HepG2 (cell line): ENCODE results near the gene GRK5. TPM values are rescaled to one million over a fixed set of nuclear protein-coding genes. Genes with fewer than 3 reads are reported as not detected.

ENCODE experiments used
- ATAC-seq: fragments of 200-7000 bp; cut with Tn5 transposase; 3 replicates; pipeline ENCODE4 v1.9.1; 2020; ENCODE audit warnings: mild to moderate bottlenecking, moderate library complexity
- BruUV-seq: library from RNA; stranded (reverse); fragments of 400-500 nt; replicated peaks from 2 replicates; lab custom pipeline; 2021; lab: Mats Ljungman, UMichigan
- CTCF ChIA-PET: fragments of 300-600 bp; formaldehyde crosslinking; extraction: SDS; loops from one replicate; lab custom pipeline; 2021; ENCODE audit warnings: low total read pairs, inconsistent platforms, low intra/inter-chr PET ratio; lab: Yijun Ruan, JAX
- POLR2A ChIA-PET: fragments of 350-600 bp; sonication (Branson Sonifier 250); formaldehyde crosslinking; loops from one replicate; lab custom pipeline; 2020; ENCODE audit warnings: antibody characterized with exemption, inconsistent platforms; lab: Yijun Ruan, JAX
- DNase-seq: peaks from one replicate; pipeline ENCODE4 v3.0.0-alpha.2; 2015; ENCODE audit warnings: low spot score
- FAIRE-seq: peaks from 3 replicates; lab custom pipeline; 2011; peaks lifted over from hg19 to GRCh38; lab: Jason Lieb, UNC
- H2AFZ ChIP-seq: one replicate; pipeline ENCODE4 v1.6.1; 2011; ENCODE audit warnings: low read length, inconsistent platforms
- H3K27ac ChIP-seq: fragments of 300-600 bp; 3 replicates; pipeline ENCODE4 v1.8.0; 2011; ENCODE audit warnings: mixed run types, mild to moderate bottlenecking, mixed read lengths, low read length, inconsistent platforms; ENCODE audit not compliant: insufficient read depth; ENCODE audit errors: extremely low read length
- H3K27me3 ChIP-seq, 2 experiments: fragments of 200-600 bp in 1 of 2; 2 replicates in 1 of 2; 3 replicates in 1 of 2; pipeline versions ENCODE4 v1.6.0 to v1.8.0; 2011; ENCODE audit warnings: low read length in 2 of 2, mild to moderate bottlenecking in 2 of 2, moderate library complexity in 2 of 2, inconsistent platforms in 1 of 2; ENCODE audit not compliant: insufficient read depth in 2 of 2, control insufficient read depth in 1 of 2
- H3K36me3 ChIP-seq, 2 experiments: fragments of 200-600 bp in 1 of 2; replicated peaks in 1 of 2; 2 replicates in 1 of 2; 3 replicates in 1 of 2; pipeline versions ENCODE4 v1.5.1 to v1.8.0; 2011; ENCODE audit warnings: low read length in 2 of 2, inconsistent platforms in 1 of 2; ENCODE audit not compliant: insufficient read depth in 2 of 2, control insufficient read depth in 1 of 2
- H3K4me1 ChIP-seq: 2 replicates; pipeline ENCODE4 v1.5.1; 2012; ENCODE audit warnings: low read length, inconsistent platforms; ENCODE audit not compliant: insufficient read depth
- H3K4me2 ChIP-seq: 2 replicates; pipeline ENCODE4 v1.6.0; 2011; ENCODE audit warnings: low read depth, low read length, inconsistent platforms
- H3K4me3 ChIP-seq, 3 experiments: fragments of 200-600 bp in 1 of 3; sonication (generic), shearing (Covaris generic) in 1 of 3; replicated peaks in 1 of 3; 2 replicates each; pipeline ENCODE4 v1.5.1; 2011 to 2016; ENCODE audit warnings: low read length in 3 of 3, inconsistent platforms in 2 of 3, low read depth in 2 of 3, mild to moderate bottlenecking in 2 of 3, control low read depth in 1 of 3, mixed read lengths in 1 of 3; ENCODE audit not compliant: insufficient read depth in 1 of 3
- H3K79me2 ChIP-seq: one replicate; pipeline ENCODE4 v1.6.1; 2011; ENCODE audit warnings: low read length, inconsistent platforms; ENCODE audit not compliant: insufficient read depth
- H3K9ac ChIP-seq: 2 replicates; pipeline ENCODE4 v1.6.0; 2011; ENCODE audit warnings: mild to moderate bottlenecking, low read depth, low read length, inconsistent platforms; ENCODE audit not compliant: insufficient read depth
- H3K9me3 ChIP-seq: 2 replicates; pipeline ENCODE4 v1.5.1; 2012; ENCODE audit warnings: mild to moderate bottlenecking, low read length
- H4K20me1 ChIP-seq: 2 replicates; pipeline ENCODE4 v1.6.0; 2011; ENCODE audit warnings: inconsistent platforms, mild to moderate bottlenecking, low read length, moderate library complexity; ENCODE audit not compliant: insufficient read depth
- ATF7 ChIP-seq, 2 experiments: fragments of 450-650 bp in 1 of 2; sonication (generic) in 1 of 2; formaldehyde crosslinking in 1 of 2; IDR thresholded peaks; 2 replicates each; pipeline versions ENCODE4 v1.4.0 to v1.6.1; 2016 to 2020; ENCODE audit warnings: antibody characterized with exemption in 1 of 2, mild to moderate bottlenecking in 1 of 2, missing genetic modification reagents in 1 of 2
- CCDC6 ChIP-seq: sonication (generic); formaldehyde crosslinking; IDR thresholded peaks from 2 replicates; pipeline ENCODE4 v1.8.1; 2022; ENCODE audit warnings: mild to moderate bottlenecking, missing genetic modification reagents, moderate library complexity
- U2AF1 ChIP-seq: fragments of 200-400 bp; formaldehyde crosslinking; optimal IDR thresholded peaks from 2 replicates; pipeline ENCODE3; 2017; ENCODE audit warnings: mild to moderate bottlenecking, low read depth, low read length
- ZBTB1 ChIP-seq: sonication (generic); formaldehyde crosslinking; IDR thresholded peaks from 2 replicates; pipeline ENCODE4 v1.4.0; 2020; ENCODE audit warnings: missing genetic modification reagents, borderline replicate concordance
- ZNF773 ChIP-seq: sonication (generic); formaldehyde crosslinking; IDR thresholded peaks from 2 replicates; pipeline ENCODE4 v1.4.0; 2020; ENCODE audit warnings: missing genetic modification reagents, borderline replicate concordance
- WGBS: methylation state at CpG from one replicate; pipeline ENCODE4 v1.1.6; 2017; ENCODE audit warnings: low lambda C conversion rate; 5-methylcytosine and 5-hydroxymethylcytosine counted together
- in situ Hi-C: cut with HindIII; loops from 2 replicates; pipeline ENCODE4 v1.10.0; 2017; ENCODE audit warnings: low pct_unique_long_range_greater_than_20kb; ENCODE audit not compliant: extremely low pct_ligation_motif_present
- intact Hi-C: fragments of 100-400 bp; cut with micrococcal nuclease; formaldehyde crosslinking; loops from one replicate; pipeline ENCODE4 v1.10.0; 2022; ENCODE audit not compliant: unreplicated experiment
- polyA plus RNA-seq, 8 experiments: library from polyadenylated mRNA; depleted of rRNA in 3 of 8; stranded (reverse) in 7 of 8; unstranded in 1 of 8; fragments of >200 nt; fragmentation: Illumina TruSeq in 4 of 8; extraction: Trizol in 4 of 8; gene quantifications; 2 replicates each; pipeline versions ENCODE4 v1.2.1 to v1.2.3, GENCODE V29; 2011 to 2016; ENCODE audit warnings: low read depth in 4 of 8, missing spikeins in 1 of 8, mixed read lengths in 1 of 8; ENCODE audit not compliant: insufficient read depth in 1 of 8
- total RNA-seq, 5 experiments: library from RNA; depleted of rRNA; stranded (reverse); fragments of >200 nt; fragmentation: Illumina TruSeq; extraction: Trizol; gene quantifications; 2 replicates each; pipeline ENCODE4 v1.2.3, GENCODE V29; 2016; ENCODE audit warnings: low read depth in 1 of 5
- TF ChIP-seq, protein P1 (sequence below): sonication (generic); formaldehyde crosslinking; IDR thresholded peaks from 2 replicates; pipeline ENCODE4 v1.9.0; 2021; ENCODE audit warnings: mild to moderate bottlenecking, missing genetic modification reagents
- TF ChIP-seq, protein P2 (sequence below): sonication (generic); formaldehyde crosslinking; IDR thresholded peaks from 2 replicates; pipeline ENCODE4 v1.5.1; 2020; ENCODE audit warnings: mild to moderate bottlenecking, missing genetic modification reagents, moderate library complexity
- TF ChIP-seq, protein P3 (sequence below): sonication (generic); formaldehyde crosslinking; IDR thresholded peaks from 2 replicates; pipeline ENCODE4 v1.4.0; 2020; ENCODE audit warnings: mild to moderate bottlenecking, missing genetic modification reagents

GRK5 gene
- total and polyA plus RNA-seq, 2 of the 13 experiments (the other 11 are each of a cell fraction or from before 2014, with no cell fraction given) = 10.4 to 12.6 TPM

DNA sequence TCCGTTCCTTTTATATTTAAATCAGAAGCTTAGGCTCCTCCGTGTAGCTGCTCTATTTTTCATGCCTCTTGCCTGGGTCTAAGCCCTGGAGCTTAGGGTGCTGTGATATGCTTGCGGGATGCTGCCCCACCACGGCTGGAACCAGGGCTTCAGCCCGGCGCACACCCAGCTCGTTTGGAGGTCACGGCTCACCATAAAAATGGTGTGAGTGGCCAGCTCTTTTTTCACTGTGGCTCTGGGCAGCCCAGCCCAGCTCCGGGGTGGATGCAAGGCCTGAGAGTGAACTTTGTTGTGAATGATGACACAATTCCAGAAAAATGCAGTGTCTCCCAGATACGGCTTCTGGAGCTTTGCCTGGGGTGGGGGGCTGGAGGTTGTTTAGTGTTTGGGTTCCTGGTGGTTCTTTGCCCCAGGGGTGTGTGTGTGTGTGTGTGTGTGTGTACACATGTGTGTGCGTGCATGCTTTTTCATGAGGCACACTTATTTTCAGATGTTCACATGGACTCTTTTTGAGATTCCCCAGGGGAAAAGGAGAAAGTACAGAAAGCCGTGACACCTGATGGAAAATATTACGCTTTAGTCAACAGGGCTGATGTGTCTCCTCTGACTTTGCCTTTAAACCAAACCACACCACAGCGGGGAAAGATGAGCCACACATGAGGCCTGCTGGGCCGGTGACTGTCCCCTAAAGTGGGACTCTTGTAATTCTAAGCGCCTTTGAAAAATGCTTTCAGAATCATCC lies 46.2 kb downstream of the GRK5 start:
- H3K27me3 ChIP-seq = no peaks in the 10 kb centered on the region
- DNase-seq = peak; percentile 92
- H4K20me1 ChIP-seq = no peaks in the 10 kb centered on the region
- TSS peak; percentile 81 for BruUV-seq
- no peak overlapping the region for H2AFZ ChIP-seq
- H3K4me2 ChIP-seq = peak overlapping the region; percentile 88
- in situ Hi-C loops = no loop called here
- ATAC-seq = peak; percentile 86
- intact Hi-C loops = loop anchor here (1.0 kb wide), 1 partner anchor 18 kb away; no protein-coding TSS in a partner anchor
- POLR2A ChIA-PET = interaction anchor here (0.7 to 6.4 kb wide), 22 partner anchors 9 to 192 kb away, joined by 3 to 168 read pairs (median 5); partner anchors contain the start of gene GRK5
- H3K4me3 ChIP-seq = peak overlapping the region; percentile 39 to 70 (median 51); a peak in 5 of 6 replicates
- CTCF ChIA-PET = no interaction called here
- WGBS = 3% methylated on average over 15 of the region's 16 CpGs
- no peaks in the 10 kb centered on the region for H3K9me3 ChIP-seq
- H3K4me1 ChIP-seq = peaks cover 74% of the 10 kb centered on the region
- FAIRE-seq = peak; percentile 86
- no peaks in the 10 kb centered on the region for H3K36me3 ChIP-seq
- H3K79me2 ChIP-seq = peaks cover 12% of the 10 kb centered on the region
- H3K27ac ChIP-seq = peak overlapping the region; percentile 90
- H3K9ac ChIP-seq = peak overlapping the region; percentile 74
- TF ChIP-seq, protein P1, sequence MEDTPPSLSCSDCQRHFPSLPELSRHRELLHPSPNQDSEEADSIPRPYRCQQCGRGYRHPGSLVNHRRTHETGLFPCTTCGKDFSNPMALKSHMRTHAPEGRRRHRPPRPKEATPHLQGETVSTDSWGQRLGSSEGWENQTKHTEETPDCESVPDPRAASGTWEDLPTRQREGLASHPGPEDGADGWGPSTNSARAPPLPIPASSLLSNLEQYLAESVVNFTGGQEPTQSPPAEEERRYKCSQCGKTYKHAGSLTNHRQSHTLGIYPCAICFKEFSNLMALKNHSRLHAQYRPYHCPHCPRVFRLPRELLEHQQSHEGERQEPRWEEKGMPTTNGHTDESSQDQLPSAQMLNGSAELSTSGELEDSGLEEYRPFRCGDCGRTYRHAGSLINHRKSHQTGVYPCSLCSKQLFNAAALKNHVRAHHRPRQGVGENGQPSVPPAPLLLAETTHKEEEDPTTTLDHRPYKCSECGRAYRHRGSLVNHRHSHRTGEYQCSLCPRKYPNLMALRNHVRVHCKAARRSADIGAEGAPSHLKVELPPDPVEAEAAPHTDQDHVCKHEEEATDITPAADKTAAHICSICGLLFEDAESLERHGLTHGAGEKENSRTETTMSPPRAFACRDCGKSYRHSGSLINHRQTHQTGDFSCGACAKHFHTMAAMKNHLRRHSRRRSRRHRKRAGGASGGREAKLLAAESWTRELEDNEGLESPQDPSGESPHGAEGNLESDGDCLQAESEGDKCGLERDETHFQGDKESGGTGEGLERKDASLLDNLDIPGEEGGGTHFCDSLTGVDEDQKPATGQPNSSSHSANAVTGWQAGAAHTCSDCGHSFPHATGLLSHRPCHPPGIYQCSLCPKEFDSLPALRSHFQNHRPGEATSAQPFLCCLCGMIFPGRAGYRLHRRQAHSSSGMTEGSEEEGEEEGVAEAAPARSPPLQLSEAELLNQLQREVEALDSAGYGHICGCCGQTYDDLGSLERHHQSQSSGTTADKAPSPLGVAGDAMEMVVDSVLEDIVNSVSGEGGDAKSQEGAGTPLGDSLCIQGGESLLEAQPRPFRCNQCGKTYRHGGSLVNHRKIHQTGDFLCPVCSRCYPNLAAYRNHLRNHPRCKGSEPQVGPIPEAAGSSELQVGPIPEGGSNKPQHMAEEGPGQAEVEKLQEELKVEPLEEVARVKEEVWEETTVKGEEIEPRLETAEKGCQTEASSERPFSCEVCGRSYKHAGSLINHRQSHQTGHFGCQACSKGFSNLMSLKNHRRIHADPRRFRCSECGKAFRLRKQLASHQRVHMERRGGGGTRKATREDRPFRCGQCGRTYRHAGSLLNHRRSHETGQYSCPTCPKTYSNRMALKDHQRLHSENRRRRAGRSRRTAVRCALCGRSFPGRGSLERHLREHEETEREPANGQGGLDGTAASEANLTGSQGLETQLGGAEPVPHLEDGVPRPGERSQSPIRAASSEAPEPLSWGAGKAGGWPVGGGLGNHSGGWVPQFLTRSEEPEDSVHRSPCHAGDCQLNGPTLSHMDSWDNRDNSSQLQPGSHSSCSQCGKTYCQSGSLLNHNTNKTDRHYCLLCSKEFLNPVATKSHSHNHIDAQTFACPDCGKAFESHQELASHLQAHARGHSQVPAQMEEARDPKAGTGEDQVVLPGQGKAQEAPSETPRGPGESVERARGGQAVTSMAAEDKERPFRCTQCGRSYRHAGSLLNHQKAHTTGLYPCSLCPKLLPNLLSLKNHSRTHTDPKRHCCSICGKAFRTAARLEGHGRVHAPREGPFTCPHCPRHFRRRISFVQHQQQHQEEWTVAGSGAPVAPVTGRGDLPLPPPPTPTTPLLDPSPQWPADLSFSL (CRISPR knock-in tag) = peak; percentile 96
- TF ChIP-seq CCDC6 = 0 out of 2 replicates have a peak, but pooled peaks have one; percentile 72
- no peak for TF ChIP-seq ZBTB1 (CRISPR knock-in tag)
- TF ChIP-seq, protein P2, sequence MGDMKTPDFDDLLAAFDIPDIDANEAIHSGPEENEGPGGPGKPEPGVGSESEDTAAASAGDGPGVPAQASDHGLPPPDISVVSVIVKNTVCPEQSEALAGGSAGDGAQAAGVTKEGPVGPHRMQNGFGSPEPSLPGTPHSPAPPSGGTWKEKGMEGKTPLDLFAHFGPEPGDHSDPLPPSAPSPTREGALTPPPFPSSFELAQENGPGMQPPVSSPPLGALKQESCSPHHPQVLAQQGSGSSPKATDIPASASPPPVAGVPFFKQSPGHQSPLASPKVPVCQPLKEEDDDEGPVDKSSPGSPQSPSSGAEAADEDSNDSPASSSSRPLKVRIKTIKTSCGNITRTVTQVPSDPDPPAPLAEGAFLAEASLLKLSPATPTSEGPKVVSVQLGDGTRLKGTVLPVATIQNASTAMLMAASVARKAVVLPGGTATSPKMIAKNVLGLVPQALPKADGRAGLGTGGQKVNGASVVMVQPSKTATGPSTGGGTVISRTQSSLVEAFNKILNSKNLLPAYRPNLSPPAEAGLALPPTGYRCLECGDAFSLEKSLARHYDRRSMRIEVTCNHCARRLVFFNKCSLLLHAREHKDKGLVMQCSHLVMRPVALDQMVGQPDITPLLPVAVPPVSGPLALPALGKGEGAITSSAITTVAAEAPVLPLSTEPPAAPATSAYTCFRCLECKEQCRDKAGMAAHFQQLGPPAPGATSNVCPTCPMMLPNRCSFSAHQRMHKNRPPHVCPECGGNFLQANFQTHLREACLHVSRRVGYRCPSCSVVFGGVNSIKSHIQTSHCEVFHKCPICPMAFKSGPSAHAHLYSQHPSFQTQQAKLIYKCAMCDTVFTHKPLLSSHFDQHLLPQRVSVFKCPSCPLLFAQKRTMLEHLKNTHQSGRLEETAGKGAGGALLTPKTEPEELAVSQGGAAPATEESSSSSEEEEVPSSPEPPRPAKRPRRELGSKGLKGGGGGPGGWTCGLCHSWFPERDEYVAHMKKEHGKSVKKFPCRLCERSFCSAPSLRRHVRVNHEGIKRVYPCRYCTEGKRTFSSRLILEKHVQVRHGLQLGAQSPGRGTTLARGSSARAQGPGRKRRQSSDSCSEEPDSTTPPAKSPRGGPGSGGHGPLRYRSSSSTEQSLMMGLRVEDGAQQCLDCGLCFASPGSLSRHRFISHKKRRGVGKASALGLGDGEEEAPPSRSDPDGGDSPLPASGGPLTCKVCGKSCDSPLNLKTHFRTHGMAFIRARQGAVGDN (CRISPR knock-in tag) = peak; percentile 90
- peak; percentile 55 for TF ChIP-seq ATF7 (IDR thresholded peaks at IDR 0.05)
- TF ChIP-seq ATF7 (CRISPR knock-in tag; IDR thresholded peaks at IDR 0.05) = peak; percentile 92
- TF ChIP-seq ZNF773 (CRISPR knock-in tag) = peak; percentile 15; the same call in 1 of the 2 replicates
- TF ChIP-seq U2AF1 = no peak
- TF ChIP-seq, protein P3, sequence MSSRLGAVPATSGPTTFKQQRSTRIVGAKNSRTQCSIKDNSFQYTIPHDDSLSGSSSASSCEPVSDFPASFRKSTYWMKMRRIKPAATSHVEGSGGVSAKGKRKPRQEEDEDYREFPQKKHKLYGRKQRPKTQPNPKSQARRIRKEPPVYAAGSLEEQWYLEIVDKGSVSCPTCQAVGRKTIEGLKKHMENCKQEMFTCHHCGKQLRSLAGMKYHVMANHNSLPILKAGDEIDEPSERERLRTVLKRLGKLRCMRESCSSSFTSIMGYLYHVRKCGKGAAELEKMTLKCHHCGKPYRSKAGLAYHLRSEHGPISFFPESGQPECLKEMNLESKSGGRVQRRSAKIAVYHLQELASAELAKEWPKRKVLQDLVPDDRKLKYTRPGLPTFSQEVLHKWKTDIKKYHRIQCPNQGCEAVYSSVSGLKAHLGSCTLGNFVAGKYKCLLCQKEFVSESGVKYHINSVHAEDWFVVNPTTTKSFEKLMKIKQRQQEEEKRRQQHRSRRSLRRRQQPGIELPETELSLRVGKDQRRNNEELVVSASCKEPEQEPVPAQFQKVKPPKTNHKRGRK = no peak
